ENCODE results near the gene ST6GALNAC4. TPM values are rescaled to one million over a fixed set of nuclear protein-coding genes. Genes with fewer than 3 reads are reported as not detected.
A peak's percentile ranks its signal among the peaks of the same experiment; 100 is the strongest.

Gene ST6GALNAC4
- total RNA-seq, 1 experiment from 2014 or later = 13.2 TPM

- H3K4me3 ChIP-seq (ENCODE audit: low read depth, low read length) = no peak overlapping the region
- peaks cover 20% of the 10 kb centered on the region for H3K4me1 ChIP-seq
- peaks cover 30% of the 10 kb centered on the region for H3K36me3 Mint-ChIP-seq (ENCODE audit: insufficient read depth, unreplicated experiment)
- ChIA-PET CTCF (no interaction called here), POLR2A (no interaction called here)
- no peaks in the 10 kb centered on the region for H3K27me3 ChIP-seq (replicated peaks; ENCODE audit: control insufficient read depth, insufficient read depth, low read length)
- H3K9me3 ChIP-seq = peaks cover 6% of the 10 kb centered on the region
- H3K27me3 Mint-ChIP-seq (ENCODE audit: insufficient read depth, unreplicated experiment) = no peaks in the 10 kb centered on the region
- peak overlapping the region; percentile 1 for H3K27ac Mint-ChIP-seq (ENCODE audit: unreplicated experiment)
- H3K4me3 Mint-ChIP-seq (ENCODE audit: unreplicated experiment) = no peak overlapping the region
- intact Hi-C loops (cut with micrococcal nuclease; ENCODE audit: unreplicated experiment) = loop anchor here (5.0 kb wide), 1 partner anchor 158 kb away; no protein-coding TSS in a partner anchor
- no peak for DNase-seq
- H3K9me3 Mint-ChIP-seq (ENCODE audit: unreplicated experiment) = no peaks in the 10 kb centered on the region
- TF ChIP-seq, protein P1, sequence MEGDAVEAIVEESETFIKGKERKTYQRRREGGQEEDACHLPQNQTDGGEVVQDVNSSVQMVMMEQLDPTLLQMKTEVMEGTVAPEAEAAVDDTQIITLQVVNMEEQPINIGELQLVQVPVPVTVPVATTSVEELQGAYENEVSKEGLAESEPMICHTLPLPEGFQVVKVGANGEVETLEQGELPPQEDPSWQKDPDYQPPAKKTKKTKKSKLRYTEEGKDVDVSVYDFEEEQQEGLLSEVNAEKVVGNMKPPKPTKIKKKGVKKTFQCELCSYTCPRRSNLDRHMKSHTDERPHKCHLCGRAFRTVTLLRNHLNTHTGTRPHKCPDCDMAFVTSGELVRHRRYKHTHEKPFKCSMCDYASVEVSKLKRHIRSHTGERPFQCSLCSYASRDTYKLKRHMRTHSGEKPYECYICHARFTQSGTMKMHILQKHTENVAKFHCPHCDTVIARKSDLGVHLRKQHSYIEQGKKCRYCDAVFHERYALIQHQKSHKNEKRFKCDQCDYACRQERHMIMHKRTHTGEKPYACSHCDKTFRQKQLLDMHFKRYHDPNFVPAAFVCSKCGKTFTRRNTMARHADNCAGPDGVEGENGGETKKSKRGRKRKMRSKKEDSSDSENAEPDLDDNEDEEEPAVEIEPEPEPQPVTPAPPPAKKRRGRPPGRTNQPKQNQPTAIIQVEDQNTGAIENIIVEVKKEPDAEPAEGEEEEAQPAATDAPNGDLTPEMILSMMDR (IDR thresholded peaks at IDR 0.05; ENCODE audit: insufficient read depth in 1 of 2, low read depth in 1 of 2, low read length in 1 of 2, severe bottlenecking in 1 of 2, unreplicated experiment in 1 of 2) = no peak
- BruUV-seq (replicated peaks) = no TSS peak
- H3K4me1 Mint-ChIP-seq (ENCODE audit: low read depth, unreplicated experiment) = peaks cover 17% of the 10 kb centered on the region
- no peaks in the 10 kb centered on the region for H3K36me3 ChIP-seq (ENCODE audit: control insufficient read depth, insufficient read depth, low read length)
These were observed 42.6 kb upstream of the ST6GALNAC4 start for GRCh38 chr9:127959398-127959797.

GRCh38 chr9:127958728-127959127 lies 41.9 kb upstream of the ST6GALNAC4 start:
- peaks cover 17% of the 10 kb centered on the region for H3K4me1 Mint-ChIP-seq (ENCODE audit: low read depth, unreplicated experiment)
- no peak overlapping the region for H3K27ac Mint-ChIP-seq (ENCODE audit: unreplicated experiment)
- intact Hi-C loops (cut with micrococcal nuclease; ENCODE audit: unreplicated experiment) = loop anchor here (5.0 kb wide), 1 partner anchor 159 kb away; no protein-coding TSS in a partner anchor
- H3K4me3 Mint-ChIP-seq (ENCODE audit: unreplicated experiment) = no peak overlapping the region
- no peaks in the 10 kb centered on the region for H3K27me3 Mint-ChIP-seq (ENCODE audit: insufficient read depth, unreplicated experiment)
- Histone ChIP-seq H3K27me3 (replicated peaks; ENCODE audit: control insufficient read depth, insufficient read depth, low read length) (no peaks in the 10 kb centered on the region), H3K4me3 (ENCODE audit: low read depth, low read length) (no peak overlapping the region), H3K9me3 (peaks cover 6% of the 10 kb centered on the region), H3K36me3 (ENCODE audit: control insufficient read depth, insufficient read depth, low read length) (no peaks in the 10 kb centered on the region), H3K4me1 (peaks cover 20% of the 10 kb centered on the region)
- TF ChIP-seq, protein P1 (IDR thresholded peaks at IDR 0.05; ENCODE audit: insufficient read depth in 1 of 2, low read depth in 1 of 2, low read length in 1 of 2, severe bottlenecking in 1 of 2, unreplicated experiment in 1 of 2) = no peak
- CTCF ChIA-PET = no interaction called here
- POLR2A ChIA-PET = no interaction called here
- H3K9me3 Mint-ChIP-seq (ENCODE audit: unreplicated experiment) = no peaks in the 10 kb centered on the region
- no TSS peak for BruUV-seq (replicated peaks)
- DNase-seq = no peak
- H3K36me3 Mint-ChIP-seq (ENCODE audit: insufficient read depth, unreplicated experiment) = peaks cover 26% of the 10 kb centered on the region

DNA sequence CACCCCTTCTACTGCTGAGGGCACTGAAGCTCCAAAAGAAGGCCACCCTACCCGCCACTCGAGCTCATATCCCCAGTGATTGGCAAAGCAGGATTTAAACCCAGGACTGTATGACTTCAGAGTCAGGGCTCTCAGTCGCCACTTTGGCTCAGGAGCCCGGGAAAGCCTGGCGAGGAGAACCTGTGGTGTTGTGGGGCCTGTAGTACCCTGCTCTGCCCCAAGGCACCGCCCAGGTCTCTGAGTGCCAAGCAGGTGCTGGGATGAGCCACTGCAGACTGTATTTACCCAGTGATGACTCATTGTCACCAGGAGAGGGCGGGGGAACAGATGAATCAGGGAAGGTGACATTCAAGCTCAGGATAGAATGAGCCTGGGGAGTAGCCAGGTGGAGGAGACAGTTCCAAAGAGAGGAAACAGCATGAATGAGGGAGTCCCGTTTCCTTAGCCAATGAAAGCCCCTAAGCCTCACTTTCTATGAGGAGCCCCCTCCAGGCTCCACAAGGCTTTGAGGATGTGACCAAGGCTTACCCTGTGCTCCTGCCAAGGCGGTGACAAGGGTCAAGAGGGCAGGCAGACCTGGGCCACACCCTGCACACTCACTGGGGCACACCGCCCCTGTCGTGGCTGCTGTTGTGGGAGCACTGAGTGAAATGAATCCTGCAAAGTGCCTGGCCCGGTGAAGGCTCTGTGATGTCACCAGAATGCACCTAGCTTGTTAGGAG lies 38.6 kb upstream of the ST6GALNAC4 start:
- H3K4me3 Mint-ChIP-seq (ENCODE audit: unreplicated experiment) = peak overlapping the region; percentile 58
- Histone ChIP-seq H3K27me3 (replicated peaks; ENCODE audit: control insufficient read depth, insufficient read depth, low read length) (no peaks in the 10 kb centered on the region), H3K4me3 (ENCODE audit: low read depth, low read length) (no peak overlapping the region), H3K36me3 (ENCODE audit: control insufficient read depth, insufficient read depth, low read length) (no peaks in the 10 kb centered on the region), H3K4me1 (peaks cover 29% of the 10 kb centered on the region), H3K9me3 (peaks cover 6% of the 10 kb centered on the region)
- ChIA-PET CTCF (interaction anchor here (0.5 to 2.5 kb wide), 18 partner anchors 12 to 1458 kb away, joined by 3 to 10 read pairs (median 4); partner anchors contain the start of genes EEIG1 and NAIF1), POLR2A (interaction anchor here (0.8 to 1.0 kb wide), 2 partner anchors 25 to 162 kb away, joined by 3 to 4 read pairs; partner anchors contain the start of gene EEIG1)
- H3K27ac Mint-ChIP-seq (ENCODE audit: unreplicated experiment) = peak overlapping the region; percentile 82
- TF ChIP-seq, protein P1 (IDR thresholded peaks at IDR 0.05; ENCODE audit: insufficient read depth in 1 of 2, low read depth in 1 of 2, low read length in 1 of 2, severe bottlenecking in 1 of 2, unreplicated experiment in 1 of 2) = peak; percentile 64 to 75
- peaks cover 7% of the 10 kb centered on the region for H3K36me3 Mint-ChIP-seq (ENCODE audit: insufficient read depth, unreplicated experiment)
- no peaks in the 10 kb centered on the region for H3K27me3 Mint-ChIP-seq (ENCODE audit: insufficient read depth, unreplicated experiment)
- peaks cover 12% of the 10 kb centered on the region for H3K4me1 Mint-ChIP-seq (ENCODE audit: low read depth, unreplicated experiment)
- DNase-seq = peak; percentile 86 to 90
- no peaks in the 10 kb centered on the region for H3K9me3 Mint-ChIP-seq (ENCODE audit: unreplicated experiment)
- intact Hi-C loops (cut with micrococcal nuclease; ENCODE audit: unreplicated experiment) = loop anchor here (1.0 to 5.0 kb wide), 3 partner anchors 24 to 162 kb away; no protein-coding TSS in a partner anchor
- no TSS peak for BruUV-seq (replicated peaks)

Data from Caco-2 (cell line).